T1000 (cell line): ENCODE data around the gene LEFTY1.
"Not testable (repeated sequence)": the region's sequence is repeated elsewhere in the genome, so short reads cannot be mapped to it uniquely, and the experiment has no call there.

ENCODE experiments used
- DNase-seq: peaks from one replicate; lab custom pipeline; 2025; ENCODE audit warnings: mixed read lengths; lab: John Stamatoyannopoulos, UW

Gene LEFTY1

DNA sequence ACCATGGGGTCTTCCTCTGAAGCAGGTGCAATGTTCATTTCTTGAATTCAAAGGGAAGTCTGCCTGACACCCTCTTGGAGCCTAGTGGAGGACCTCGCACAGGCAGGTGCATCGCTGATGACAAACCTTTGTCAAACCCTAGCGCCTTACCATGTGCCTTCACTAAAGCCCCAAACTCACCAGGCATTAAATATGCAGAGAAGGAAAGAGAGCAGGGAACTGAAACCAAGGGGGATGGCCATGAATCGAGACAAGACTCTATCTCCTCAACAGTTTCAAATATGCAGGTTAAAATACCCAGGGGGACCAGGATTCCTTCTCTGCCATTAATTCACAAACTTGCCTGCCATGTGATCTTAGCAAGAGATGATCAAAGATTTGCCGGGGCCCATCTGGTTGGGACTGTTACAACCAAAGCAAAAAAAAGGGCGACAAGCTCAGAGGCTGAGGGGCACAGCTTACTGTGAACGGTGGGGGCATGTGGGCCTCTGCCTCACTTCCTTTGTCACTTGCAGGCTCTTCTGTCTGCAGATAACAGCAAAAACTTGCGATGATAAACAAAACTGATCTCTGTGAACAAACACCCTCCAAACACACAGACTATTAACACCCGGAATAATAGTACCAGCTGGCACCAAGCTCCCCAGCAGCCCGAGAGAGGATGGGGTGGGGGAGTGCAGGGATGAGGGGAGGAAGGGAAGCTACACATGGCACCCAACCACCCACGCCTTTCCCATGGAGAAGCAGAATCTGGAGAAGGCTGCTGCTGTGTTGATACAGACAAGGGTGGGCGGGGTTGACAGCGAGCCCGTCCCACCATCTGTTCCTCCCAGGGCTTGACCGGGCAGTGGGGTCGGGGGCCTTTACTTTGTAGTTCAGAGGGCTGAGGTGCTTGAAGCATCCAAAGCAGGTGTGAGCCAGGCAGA is 40.7 kb downstream of the LEFTY1 start:
- DNase-seq, result no peak

DNA sequence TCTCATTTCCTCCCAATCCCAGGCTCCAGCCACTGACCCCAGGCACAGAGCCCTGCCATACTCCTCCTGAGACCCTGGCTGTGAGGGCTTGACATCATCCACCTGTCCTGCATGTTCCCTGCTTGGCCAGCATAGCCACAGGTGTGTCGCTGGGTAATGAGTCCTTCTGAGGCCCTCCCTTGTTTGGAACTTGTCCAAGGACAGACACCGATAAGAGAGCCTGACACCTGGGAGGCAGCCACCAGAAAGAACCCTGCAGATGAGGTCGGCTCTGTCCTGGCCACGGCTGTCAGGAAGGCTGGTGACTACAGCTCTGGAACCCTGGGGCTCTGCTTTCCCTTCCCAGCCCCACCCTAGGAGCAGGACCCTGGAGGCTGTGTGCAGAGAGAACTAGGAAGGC is 41.3 kb downstream of the LEFTY1 start:
- no peak for DNase-seq

DNA sequence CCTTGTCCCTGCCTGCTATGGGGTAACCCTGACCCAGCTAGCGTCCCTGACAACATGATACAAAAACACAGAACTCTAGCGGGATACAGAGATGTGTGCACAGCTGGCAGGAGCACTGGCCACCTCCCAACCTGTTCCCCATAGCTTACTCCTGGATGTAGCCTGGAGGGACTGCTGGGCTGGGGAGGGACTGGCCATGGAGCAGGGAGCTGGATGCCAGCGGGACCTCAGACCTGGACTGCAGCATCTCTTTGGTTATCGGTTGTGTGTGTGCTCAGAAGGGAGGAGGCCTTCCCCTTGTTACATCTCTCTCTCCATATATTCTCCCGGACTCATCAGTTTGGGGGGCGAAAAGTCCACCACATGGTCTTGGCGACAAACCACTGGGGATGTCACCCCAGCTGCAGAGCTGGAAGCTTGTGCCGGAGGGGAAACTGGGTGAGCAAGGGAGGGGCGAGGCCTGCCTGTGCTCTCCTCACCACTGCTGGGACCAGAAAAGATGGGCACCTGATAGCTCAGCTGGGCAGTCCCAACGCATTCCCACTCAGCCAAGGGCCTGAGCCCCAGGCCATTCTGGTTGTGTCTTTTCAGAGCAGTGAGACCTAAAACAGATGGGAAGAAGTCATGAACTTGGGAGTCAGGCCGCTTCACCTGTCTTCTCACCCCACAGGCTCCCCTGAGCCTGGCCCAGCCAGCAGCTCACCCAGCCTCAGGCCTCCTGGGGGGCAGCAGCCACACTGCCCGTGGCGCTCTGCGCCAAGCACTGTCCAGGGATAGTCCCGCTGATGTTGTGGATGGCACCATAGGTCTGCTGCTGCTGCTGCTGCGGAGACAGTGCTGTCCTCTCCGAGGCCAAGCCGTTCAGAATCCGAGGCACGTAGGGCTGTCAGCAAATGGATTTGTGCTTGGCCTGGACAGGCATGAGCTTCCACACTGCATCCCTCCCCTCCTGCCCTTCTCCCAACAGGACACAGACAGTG is 42.3 kb downstream of the LEFTY1 start:
- no peak for DNase-seq

DNA sequence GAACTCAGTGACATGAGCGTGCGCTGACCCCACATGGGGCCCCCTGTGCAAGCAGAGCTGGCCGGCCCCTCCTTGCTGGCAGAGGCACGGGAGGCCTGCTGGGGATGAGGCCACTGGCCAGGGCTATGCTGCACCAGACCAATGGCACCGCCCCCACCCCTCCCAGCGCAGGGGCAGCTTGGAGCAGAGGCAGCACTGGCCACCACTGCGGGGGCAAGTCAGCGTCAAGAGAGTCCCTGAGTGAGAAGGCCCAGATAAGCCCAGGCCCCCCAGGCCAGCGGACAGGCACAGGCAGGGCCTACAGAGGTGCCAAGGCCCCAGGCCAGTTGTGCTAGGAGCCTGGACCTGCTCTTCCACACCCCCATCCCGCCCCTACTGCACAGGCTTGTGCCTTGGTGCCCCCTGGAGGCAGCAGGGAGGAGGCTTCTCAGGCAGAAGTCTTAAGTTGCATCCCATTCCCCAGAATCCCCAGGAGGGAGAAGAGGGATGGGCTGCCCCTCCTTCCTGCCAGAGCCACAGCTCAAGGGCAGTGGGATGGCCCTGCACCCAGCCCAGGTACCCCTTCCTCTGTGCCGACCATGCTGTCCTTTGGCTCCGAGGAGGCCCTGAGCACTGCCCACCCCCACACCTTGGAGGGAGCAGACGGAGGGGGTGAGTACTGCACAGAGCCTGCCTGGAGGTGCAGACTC is 43.2 kb downstream of the LEFTY1 start:
- peak; percentile 54 for DNase-seq

DNA sequence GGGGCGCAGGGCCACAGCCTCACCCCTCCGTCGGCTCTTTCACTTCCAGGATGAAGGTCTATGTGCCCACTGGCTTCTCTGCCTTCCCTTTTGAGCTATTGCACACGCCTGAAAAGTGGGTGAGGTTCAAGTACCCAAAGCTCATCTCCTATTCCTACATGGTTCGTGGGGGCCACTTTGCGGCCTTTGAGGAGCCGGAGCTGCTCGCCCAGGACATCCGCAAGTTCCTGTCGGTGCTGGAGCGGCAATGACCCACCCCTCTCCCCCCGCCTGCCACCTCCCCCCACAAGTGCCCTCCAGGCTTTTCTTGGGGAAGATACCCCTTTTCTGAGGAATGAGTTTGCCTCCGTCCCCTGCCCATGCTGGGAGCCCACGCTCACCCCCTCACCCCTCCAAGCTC is 43.8 kb downstream of the LEFTY1 start:
- DNase-seq, result no peak

DNA sequence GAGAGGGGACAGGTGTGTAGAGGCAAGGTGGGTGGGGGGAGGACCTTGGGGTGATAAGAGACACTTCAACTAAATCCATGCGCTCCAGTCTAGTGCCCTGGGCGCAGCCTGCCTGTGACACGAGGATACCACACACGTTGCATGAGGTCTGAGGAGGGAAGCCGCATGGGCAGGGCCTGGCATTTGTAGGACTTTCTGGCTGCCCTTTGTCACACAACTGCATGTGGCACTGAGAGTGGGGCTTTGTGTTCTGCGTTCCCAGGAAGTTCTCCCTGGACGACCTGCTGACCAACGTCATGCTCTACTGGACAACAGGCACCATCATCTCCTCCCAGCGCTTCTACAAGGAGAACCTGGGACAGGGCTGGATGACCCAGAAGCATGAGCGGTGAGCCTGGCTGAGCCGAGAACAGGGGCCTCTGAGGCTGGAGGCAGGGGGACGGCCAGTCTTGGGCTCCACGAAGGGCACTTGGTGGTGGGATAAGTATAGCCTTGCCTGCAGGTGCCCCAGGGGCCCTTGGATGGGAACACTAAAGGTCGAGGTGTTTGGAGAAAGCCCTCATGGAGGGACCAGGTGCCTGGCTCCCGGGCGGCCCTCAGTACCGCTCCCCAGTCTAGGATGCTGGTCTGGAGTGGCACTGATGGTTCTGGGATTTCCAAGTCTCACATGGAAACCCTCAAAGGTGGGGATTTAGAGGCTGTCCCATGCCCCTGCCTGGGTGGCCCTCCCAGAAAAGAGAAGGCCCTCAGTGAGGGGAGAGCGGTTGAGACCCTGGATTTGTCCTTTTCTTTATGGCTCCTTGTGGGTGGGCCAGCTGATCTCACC is 44.5 kb downstream of the LEFTY1 start:
- DNase-seq, result no peak

DNA sequence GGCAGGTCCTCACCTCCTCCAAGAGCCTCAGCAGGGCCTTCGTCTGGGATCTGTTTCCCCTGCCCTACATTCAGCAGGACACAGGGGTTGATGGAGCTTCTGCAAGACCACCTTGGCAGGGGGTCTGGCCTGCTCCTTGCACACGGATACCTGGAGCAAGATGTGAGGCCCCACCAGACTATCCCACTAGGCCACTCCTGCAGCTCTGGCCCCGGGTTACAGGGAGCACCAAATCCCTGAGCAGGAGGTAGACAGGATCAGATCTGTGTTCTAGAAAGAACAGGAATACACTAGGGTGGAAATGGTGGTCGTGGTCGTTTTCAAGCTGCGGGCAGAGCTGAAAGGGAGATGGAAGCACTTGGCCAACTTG is 45.5 kb downstream of the LEFTY1 start:
- DNase-seq, result no peak

DNA sequence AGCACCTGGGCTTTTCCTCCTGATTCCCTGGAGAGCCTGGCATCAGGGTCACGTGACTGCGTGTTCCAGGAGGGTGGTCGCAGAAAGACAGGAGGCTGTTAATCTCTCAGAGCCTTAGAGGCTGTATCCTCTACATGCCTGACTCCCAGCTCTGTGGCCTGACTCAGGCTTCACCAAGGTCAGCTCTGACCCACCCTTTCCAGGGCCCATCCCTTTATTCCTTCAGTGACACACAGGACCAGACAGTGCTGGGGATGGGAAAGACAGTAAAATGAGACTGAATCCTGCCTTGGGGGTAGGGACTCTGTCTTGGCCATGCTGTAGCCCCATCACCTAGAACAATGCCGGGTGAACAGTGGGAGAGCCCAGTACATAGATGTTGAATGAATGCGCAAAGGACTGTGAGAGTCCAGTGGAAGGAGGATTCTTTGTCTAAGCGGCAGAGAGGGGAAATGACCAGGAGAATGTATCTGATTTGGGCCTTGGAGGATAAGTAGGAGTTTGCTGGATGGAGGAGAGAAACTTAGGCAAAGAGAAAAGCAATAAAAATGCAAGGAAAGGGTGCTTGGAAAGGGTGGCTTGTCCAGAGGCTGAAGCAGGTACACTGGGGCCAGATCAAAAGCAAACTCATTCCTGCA is 46.0 kb downstream of the LEFTY1 start:
- DNase-seq, result no peak

DNA sequence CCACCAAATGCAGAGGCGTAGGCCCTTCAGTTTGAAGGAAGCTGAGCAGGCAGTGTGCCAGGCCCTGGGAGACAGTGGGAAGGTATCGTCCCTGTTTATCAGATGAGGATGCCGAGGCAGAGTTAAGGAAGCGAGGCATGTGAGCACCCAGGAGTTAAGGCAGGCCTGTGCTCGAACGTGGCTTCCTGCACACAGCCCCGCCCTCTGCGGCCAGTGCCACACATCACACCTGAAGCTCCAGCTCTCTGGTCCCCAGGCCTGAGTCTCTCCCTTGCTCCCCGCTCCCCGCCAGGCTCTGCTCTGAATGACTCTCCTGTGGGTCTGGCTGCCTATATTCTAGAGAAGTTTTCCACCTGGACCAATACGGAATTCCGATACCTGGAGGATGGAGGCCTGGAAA is 46.9 kb downstream of the LEFTY1 start:
- DNase-seq, result no peak

DNA sequence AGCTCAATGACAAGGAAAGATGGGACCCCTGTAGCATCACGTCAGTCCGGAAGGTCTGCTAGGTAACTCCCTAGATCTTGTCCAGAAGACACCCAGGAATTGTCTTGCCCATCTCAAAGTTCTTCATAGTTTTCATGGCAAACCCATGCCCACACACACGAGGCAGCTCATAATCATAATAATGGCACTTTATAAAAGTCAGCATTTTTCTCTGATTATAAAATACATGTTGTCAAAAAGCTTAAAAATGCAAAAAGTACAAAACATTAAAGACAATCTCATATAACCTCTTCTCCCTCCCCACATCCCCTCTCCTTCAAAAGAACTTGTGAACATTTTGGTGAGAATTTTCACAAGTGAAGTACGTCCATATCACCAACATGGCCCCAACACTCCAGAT is 48.2 kb downstream of the LEFTY1 start:
- DNase-seq, result no peak

DNA sequence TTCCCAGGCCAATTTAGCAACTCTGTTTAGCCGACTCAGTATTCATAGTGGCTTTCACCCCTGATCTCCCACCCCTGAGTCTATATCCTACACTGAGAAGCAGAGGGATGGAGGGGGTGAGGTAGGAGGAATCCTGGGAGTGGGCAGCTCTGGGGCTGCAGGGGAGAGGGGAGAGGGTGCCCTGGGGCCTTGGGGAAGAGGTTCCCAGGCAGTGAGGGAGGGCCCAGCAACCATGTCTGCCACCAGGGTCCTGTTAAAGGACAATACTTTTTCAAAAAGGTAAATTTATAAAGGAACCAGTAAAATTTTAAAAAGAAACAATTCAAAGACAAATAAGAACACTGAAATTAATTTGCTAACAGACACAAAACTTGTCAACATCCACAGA is 48.7 kb downstream of the LEFTY1 start:
- DNase-seq, result no peak

DNA sequence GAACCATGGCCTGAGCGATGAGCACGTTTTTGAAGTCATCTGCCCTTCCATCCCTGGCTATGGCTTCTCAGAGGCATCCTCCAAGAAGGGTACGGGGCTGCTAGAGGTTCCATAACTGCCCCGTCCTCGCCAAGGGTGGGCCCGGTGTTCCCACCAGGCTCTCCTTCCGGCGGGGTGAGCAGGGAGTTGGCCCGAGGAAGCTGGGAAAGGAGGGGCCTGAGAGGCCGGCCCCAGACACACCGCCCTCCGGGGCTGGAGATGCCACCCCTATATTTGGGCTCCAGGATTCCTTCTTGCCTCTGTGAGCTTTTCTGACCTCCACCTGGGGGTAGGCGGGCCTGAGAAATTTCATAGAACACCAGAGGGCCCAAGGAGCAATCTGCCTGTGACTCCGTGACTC is 50.2 kb downstream of the LEFTY1 start:
- DNase-seq, result no peak

DNA sequence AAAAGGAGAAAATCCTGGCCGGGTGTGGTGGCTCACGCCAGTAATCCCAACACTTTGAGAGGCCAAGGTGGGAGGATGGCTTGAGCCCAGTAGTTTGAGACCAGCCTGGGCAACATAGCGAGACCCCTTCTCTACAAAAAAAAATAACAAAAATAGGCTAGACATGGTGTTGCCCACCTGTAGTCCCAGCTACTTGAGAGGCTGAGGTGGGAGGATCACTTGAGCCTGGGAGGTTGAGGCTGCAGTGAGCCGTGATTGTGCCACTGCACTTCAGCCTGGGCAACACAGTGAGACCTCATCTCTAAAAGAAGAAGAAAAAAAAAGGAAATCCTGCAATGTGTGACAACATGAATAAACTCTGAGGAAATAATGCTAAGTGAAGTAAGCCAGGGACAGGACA is 52.6 kb downstream of the LEFTY1 start:
- not testable (repeated sequence) for DNase-seq
